Immature natural killer cell (primary cell): ENCODE results near the gene NLN. TPM values are rescaled to one million over a fixed set of nuclear protein-coding genes. Genes with fewer than 3 reads are reported as not detected.

Experiments
- DNase-seq, 3 donors: peaks; one replicate each; pipeline ENCODE4 v3.0.0; 2022; ENCODE audit warnings: mixed read lengths in 1 of 3
- H3K27ac Mint-ChIP-seq, 6 donors: one replicate each; pipeline ENCODE4 v1.8.0; 2020; ENCODE audit warnings: mixed read lengths in 6 of 6, mild to moderate bottlenecking in 5 of 6, inconsistent platforms in 4 of 6, moderate library complexity in 3 of 6
- H3K27me3 Mint-ChIP-seq, 3 donors: one replicate each; pipeline ENCODE4 v1.8.0; 2020 to 2021; ENCODE audit warnings: low read depth in 3 of 3, mild to moderate bottlenecking in 3 of 3, mixed read lengths in 3 of 3, moderate library complexity in 3 of 3, inconsistent platforms in 1 of 3
- H3K36me3 Mint-ChIP-seq, 3 donors: one replicate each; pipeline ENCODE4 v1.8.0; 2020; ENCODE audit warnings: mixed read lengths in 3 of 3, inconsistent platforms in 2 of 3, mild to moderate bottlenecking in 2 of 3
- H3K4me1 Mint-ChIP-seq, 2 donors: one replicate each; pipeline ENCODE4 v1.8.0; 2020; ENCODE audit warnings: inconsistent platforms in 2 of 2, mild to moderate bottlenecking in 2 of 2, mixed read lengths in 2 of 2, moderate library complexity in 1 of 2
- H3K4me3 Mint-ChIP-seq, 5 donors: one replicate each; pipeline ENCODE4 v1.8.0; 2020; ENCODE audit warnings: mild to moderate bottlenecking in 5 of 5, mixed read lengths in 5 of 5, inconsistent platforms in 3 of 5, moderate library complexity in 3 of 5
- H3K9me3 Mint-ChIP-seq, 6 donors: one replicate each; pipeline ENCODE4 v1.8.0; 2020; ENCODE audit warnings: mild to moderate bottlenecking in 6 of 6, mixed read lengths in 6 of 6, inconsistent platforms in 4 of 6, moderate library complexity in 3 of 6
- polyA plus RNA-seq, 3 donors: library from polyadenylated mRNA; unstranded; fragments of 300-500 nt; fragmentation: Illumina TruSeq; gene quantifications; one replicate each; pipeline ENCODE4 v1.2.3, GENCODE V29; 2021

Gene NLN
- polyA plus RNA-seq, 3 donors from 2014 or later: 0.76 to 1.2 (median 1.2) TPM

DNA sequence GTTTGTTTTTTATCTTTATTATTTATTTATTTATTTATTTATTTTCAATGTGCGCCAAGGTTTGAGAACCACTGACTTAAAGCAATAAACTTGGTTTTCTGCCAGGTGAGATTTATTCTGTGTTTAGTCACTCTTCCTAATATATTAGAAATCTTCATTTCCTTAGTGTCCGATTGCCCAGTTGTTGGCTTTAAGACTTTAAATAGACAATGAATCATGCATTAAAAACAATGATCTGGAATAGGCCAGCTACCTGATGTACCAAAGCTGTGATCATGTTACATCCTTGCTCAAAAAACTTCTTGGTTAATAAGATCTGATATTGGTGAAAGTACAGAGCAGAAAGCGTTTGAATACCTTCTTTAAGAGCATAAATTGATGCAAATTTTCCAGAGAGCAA, 152.2 kb downstream of the NLN start:
- peaks cover 0 to 1% (median 0%) of the 10 kb centered on the region in 3 donors for H3K27me3 Mint-ChIP-seq
- H3K9me3 Mint-ChIP-seq: no peaks in the 10 kb centered on the region
- H3K36me3 Mint-ChIP-seq: no peaks in the 10 kb centered on the region
- H3K27ac Mint-ChIP-seq: no peak overlapping the region
- H3K4me3 Mint-ChIP-seq: no peak overlapping the region
- no peak for DNase-seq
- H3K4me1 Mint-ChIP-seq: no peaks in the 10 kb centered on the region

GRCh38 chr5:65876496-65876895, 154.5 kb downstream of the NLN start:
- Mint-ChIP-seq H3K4me1 (no peaks in the 10 kb centered on the region), H3K36me3 (no peaks in the 10 kb centered on the region), H3K27ac (no peak overlapping the region), H3K9me3 (no peaks in the 10 kb centered on the region), H3K27me3 (peaks cover 0 to 1% (median 0%) of the 10 kb centered on the region in 3 donors), H3K4me3 (no peak overlapping the region)
- DNase-seq: no peak

GRCh38 chr5:65876970-65877369, 155.0 kb downstream of the NLN start:
- no peaks in the 10 kb centered on the region for H3K4me1 Mint-ChIP-seq
- no peaks in the 10 kb centered on the region for H3K9me3 Mint-ChIP-seq
- H3K27me3 Mint-ChIP-seq: peaks cover 0 to 1% (median 0%) of the 10 kb centered on the region in 3 donors
- no peak overlapping the region for H3K4me3 Mint-ChIP-seq
- no peak for DNase-seq
- H3K36me3 Mint-ChIP-seq: no peaks in the 10 kb centered on the region
- no peak overlapping the region for H3K27ac Mint-ChIP-seq

Other genes starting within 250 kb of the NLN start
- not detected for gene ADAMTS6, start 240.3 kb upstream of the NLN start, polyA plus RNA-seq
- 10 to 100 TPM in 2 of 3 donors, 1 to 10 TPM in 1; 3.9 to 17.4 (median 15.4) TPM for gene CENPK, start 159.0 kb upstream of the NLN start, polyA plus RNA-seq
- 10 to 100 TPM; 16.4 to 34.0 (median 21.4) TPM for gene PPWD1, start 158.9 kb upstream of the NLN start, polyA plus RNA-seq
- gene TRIM23, start 97.9 kb upstream of the NLN start, polyA plus RNA-seq: 10 to 100 TPM in 2 of 3 donors, 1 to 10 TPM in 1; 5.6 to 10.8 (median 10.8) TPM
- 10 to 100 TPM in 2 of 3 donors, 1 to 10 TPM in 1; 3.5 to 12.8 (median 10.1) TPM for gene SHLD3, start 97.2 kb upstream of the NLN start, polyA plus RNA-seq
- gene TRAPPC13, start 97.2 kb upstream of the NLN start, polyA plus RNA-seq: 10 to 100 TPM; 22.4 to 24.9 (median 22.6) TPM
- gene SGTB, start 96 bp upstream of the NLN start, polyA plus RNA-seq: 1 to 10 TPM; 1.7 to 2.8 (median 2.4) TPM
- gene ERBIN, start 204.4 kb downstream of the NLN start, polyA plus RNA-seq: 10 to 100 TPM; 38.3 to 75.1 (median 40.6) TPM